GM10248 (cell line): ENCODE measurements around the gene MRTO4.
A peak's percentile ranks its signal among the peaks of the same experiment; 100 is the strongest.

Experiments
- CTCF ChIA-PET: fragments of 300-600 bp; sonication (Branson Sonifier 250); formaldehyde crosslinking; extraction: SDS; loops from one replicate; lab custom pipeline; 2021; ENCODE audit warnings: antibody characterized with exemption; lab: Yijun Ruan, JAX
- POLR2A ChIA-PET: fragments of 350-650 bp; sonication (Branson Sonifier 250); formaldehyde crosslinking; extraction: SDS; loops from one replicate; lab custom pipeline; 2020; ENCODE audit warnings: antibody characterized with exemption; lab: Yijun Ruan, JAX
- DNase-seq: peaks from one replicate; pipeline ENCODE4 v3.0.0; 2012; ENCODE audit errors: extremely low spot score
- CTCF ChIP-seq: IDR thresholded peaks from 2 replicates; pipeline ENCODE4 v1.5.1; 2012; ENCODE audit warnings: mild to moderate bottlenecking, low read depth; ENCODE audit errors: extremely low read depth, missing control alignments, control extremely low read depth

The MRTO4 gene

GRCh38 chr1:19205845-19206244 lies 45.8 kb upstream of the MRTO4 start:
- POLR2A ChIA-PET = interaction anchor here (0.7 kb wide), 1 partner anchor 25 kb away, joined by 3 read pairs; no protein-coding TSS in a partner anchor
- CTCF ChIA-PET = interaction anchor here (1.2 to 2.0 kb wide), 2 partner anchors 11 to 35 kb away, joined by 3 to 7 read pairs; no protein-coding TSS in a partner anchor

GRCh38 chr1:19206947-19207346 lies 44.7 kb upstream of the MRTO4 start:
- no peak for TF ChIP-seq CTCF
- CTCF ChIA-PET = interaction anchor here (1.2 to 2.0 kb wide), 5 partner anchors 10 to 294 kb away, joined by 3 to 7 read pairs (median 3); no protein-coding TSS in a partner anchor
- POLR2A ChIA-PET = no interaction called here
- DNase-seq = no peak

More at GRCh38 chr1:19205845-19206244, 45.8 kb upstream of the MRTO4 start:
- DNase-seq = no peak
- TF ChIP-seq CTCF = no peak

GRCh38 chr1:19208710-19209438 lies 42.7 kb upstream of the MRTO4 start:
- ChIA-PET CTCF (interaction anchor here (1.0 to 1.9 kb wide), 4 partner anchors 10 to 442 kb away, joined by 3 to 5 read pairs (median 3); no protein-coding TSS in a partner anchor), POLR2A (no interaction called here)
- no peak for DNase-seq

GRCh38 chr1:19209439-19209989 lies 42.1 kb upstream of the MRTO4 start:
- POLR2A ChIA-PET = no interaction called here
- CTCF ChIA-PET = interaction anchor here (1.3 to 1.9 kb wide), 2 partner anchors 32 to 442 kb away, joined by 3 to 5 read pairs; no protein-coding TSS in a partner anchor
- DNase-seq = peak; percentile 78
- TF ChIP-seq CTCF = no peak

More at GRCh38 chr1:19208710-19209438, 42.7 kb upstream of the MRTO4 start:
- no peak for TF ChIP-seq CTCF

- ChIA-PET POLR2A (no interaction called here), CTCF (interaction anchor here (1.0 to 1.9 kb wide), 6 partner anchors 10 to 441 kb away, joined by 3 to 6 read pairs (median 4); no protein-coding TSS in a partner anchor)
- peak; percentile 94 for DNase-seq
- no peak for TF ChIP-seq CTCF
Measured at GRCh38 chr1:19209990-19210771, 41.4 kb upstream of the MRTO4 start, which contains the start of gene UBR4. UBR4 (minus strand) TSS chr1:19210266; CDS start chr1:19210248, 18 bp downstream.

- no peak for TF ChIP-seq CTCF
- POLR2A ChIA-PET = no interaction called here
- no peak for DNase-seq
- CTCF ChIA-PET = interaction anchor here (1.0 to 1.4 kb wide), 5 partner anchors 9 to 29 kb away, joined by 3 to 6 read pairs (median 4); no protein-coding TSS in a partner anchor
Measured at GRCh38 chr1:19210772-19211549, 40.6 kb upstream of the MRTO4 start.
